PFSK-1 (cell line): ENCODE measurements around the gene C19orf47.

ENCODE experiments used
- POLR2AphosphoS5 ChIP-seq: IDR thresholded peaks from 2 replicates; pipeline ENCODE4 v1.6.1; 2012; ENCODE audit warnings: low read depth, mild to moderate bottlenecking, control low read depth, low read length, moderate library complexity
- REST ChIP-seq, 2 experiments: IDR thresholded peaks; 2 replicates each; pipeline versions ENCODE4 v1.6.1 to v1.8.0; 2011 to 2012; ENCODE audit warnings: low read depth in 2 of 2, low read length in 2 of 2, control low read depth in 1 of 2, inconsistent platforms in 1 of 2, mild to moderate bottlenecking in 1 of 2, moderate library complexity in 1 of 2; ENCODE audit not compliant: insufficient read depth in 1 of 2
- SIN3A ChIP-seq: IDR thresholded peaks from 2 replicates; pipeline ENCODE4 v1.6.1; 2012; ENCODE audit warnings: mild to moderate bottlenecking, low read length, moderate library complexity, borderline replicate concordance; ENCODE audit not compliant: insufficient read depth
- TAF1 ChIP-seq: IDR thresholded peaks from 2 replicates; pipeline ENCODE4 v1.6.1; 2012; ENCODE audit warnings: low read length, control low read depth, borderline replicate concordance; ENCODE audit not compliant: insufficient read depth

GRCh38 chr19:40274585-40275544 is 73.3 kb downstream of the C19orf47 start:
- TF ChIP-seq POLR2AphosphoS5 (no peak), SIN3A (no peak), TAF1 (no peak), REST (IDR thresholded peaks at IDR 0.05; ENCODE audit: insufficient read depth in 1 of 2, low read depth in 2 of 2, low read length in 2 of 2) (no peak)
